Activated CD4-positive, alpha-beta T cell treated with anti-CD3 and anti-CD28 coated beads, Interleukin-2, amount 50 U/mL, for 24 hours (primary cell): ENCODE measurements around the gene DLG2.

Source experiments
- DNase-seq, 2 donors: peaks; one replicate each; pipeline ENCODE4 v3.0.0-alpha.2; 2020; ENCODE audit warnings: low read depth in 1 of 2, low spot score in 1 of 2

DLG2 gene

GRCh38 chr11:84590106-84590505 lies 1037.0 kb downstream of the DLG2 start:
- DNase-seq: no peak

GRCh38 chr11:84588131-84588829 lies 1038.9 kb downstream of the DLG2 start:
- no peak for DNase-seq

GRCh38 chr11:84583106-84583505 lies 1044.0 kb downstream of the DLG2 start:
- DNase-seq: no peak

- no peak for DNase-seq
Observed at GRCh38 chr11:84581083-84581482, 1046.1 kb downstream of the DLG2 start.

- no peak for DNase-seq
Observed at GRCh38 chr11:84580428-84580827, 1046.7 kb downstream of the DLG2 start.

GRCh38 chr11:84573868-84574267 lies 1053.3 kb downstream of the DLG2 start:
- DNase-seq: no peak

GRCh38 chr11:84566671-84567070 lies 1060.5 kb downstream of the DLG2 start:
- no peak for DNase-seq

GRCh38 chr11:84564867-84565184 lies 1062.3 kb downstream of the DLG2 start:
- no peak for DNase-seq

- DNase-seq: peak in 1 of 2 donors; percentile 1
Observed at GRCh38 chr11:84564180-84564866, 1062.8 kb downstream of the DLG2 start.

GRCh38 chr11:84563356-84563755 lies 1063.8 kb downstream of the DLG2 start:
- no peak for DNase-seq

GRCh38 chr11:84560206-84560605 lies 1066.9 kb downstream of the DLG2 start:
- DNase-seq: no peak

- no peak for DNase-seq
Observed at GRCh38 chr11:84558085-84558905, 1068.8 kb downstream of the DLG2 start.

GRCh38 chr11:84552791-84553190 lies 1074.4 kb downstream of the DLG2 start:
- DNase-seq: no peak

- DNase-seq: no peak
Observed at GRCh38 chr11:84549217-84549616, 1077.9 kb downstream of the DLG2 start.

- DNase-seq: no peak
Observed at GRCh38 chr11:84544566-84544965, 1082.6 kb downstream of the DLG2 start.

- DNase-seq: no peak
Observed at GRCh38 chr11:84543367-84544159, 1083.6 kb downstream of the DLG2 start.

GRCh38 chr11:84541731-84542340 lies 1085.3 kb downstream of the DLG2 start:
- no peak for DNase-seq

GRCh38 chr11:84536456-84536855 lies 1090.7 kb downstream of the DLG2 start:
- DNase-seq: no peak

GRCh38 chr11:84532364-84532763 lies 1094.8 kb downstream of the DLG2 start:
- no peak for DNase-seq

- no peak for DNase-seq
Observed at GRCh38 chr11:84526250-84526649, 1100.9 kb downstream of the DLG2 start.
